HepG2 (cell line): ENCODE measurements around the gene TFAP2D. TPM values are rescaled to one million over a fixed set of nuclear protein-coding genes. Genes with fewer than 3 reads are reported as not detected.

ENCODE experiments used
- BRD4 ChIP-seq: sonication (generic); formaldehyde crosslinking; IDR thresholded peaks from 2 replicates; pipeline ENCODE4 v1.4.0; 2020; ENCODE audit warnings: missing genetic modification reagents
- KLF12 ChIP-seq: sonication (generic); formaldehyde crosslinking; IDR thresholded peaks from 2 replicates; pipeline ENCODE4 v1.4.0; 2020; ENCODE audit warnings: missing genetic modification reagents, borderline replicate concordance
- MEIS2 ChIP-seq: sonication (generic); formaldehyde crosslinking; IDR thresholded peaks from 2 replicates; pipeline ENCODE4 v1.9.0; 2021; ENCODE audit warnings: mild to moderate bottlenecking, missing genetic modification reagents
- PITX1 ChIP-seq: sonication (generic); formaldehyde crosslinking; IDR thresholded peaks from 2 replicates; pipeline ENCODE4 v1.5.1; 2020; ENCODE audit warnings: mild to moderate bottlenecking, missing genetic modification reagents
- RAD21 ChIP-seq: fragments of 450-650 bp; formaldehyde crosslinking; IDR thresholded peaks from 2 replicates; pipeline ENCODE4 v1.5.0; 2020; ENCODE audit warnings: mild to moderate bottlenecking
- SMC3 ChIP-seq: IDR thresholded peaks from 2 replicates; pipeline ENCODE4 v1.6.1; 2011; ENCODE audit warnings: low read length, improper control_type of control experiment
- STAG1 ChIP-seq: sonication (generic); formaldehyde crosslinking; IDR thresholded peaks from 2 replicates; pipeline ENCODE4 v1.4.0; 2020; ENCODE audit warnings: missing genetic modification reagents
- TGIF2 ChIP-seq: IDR thresholded peaks from 2 replicates; pipeline ENCODE4 v1.6.1; 2016; ENCODE audit warnings: control low read depth, missing compliant biosample characterization
- XRCC5 ChIP-seq: fragments of 200-400 bp; formaldehyde crosslinking; optimal IDR thresholded peaks from 2 replicates; pipeline ENCODE3; 2017; ENCODE audit warnings: mild to moderate bottlenecking, low read length
- ZNF550 ChIP-seq: sonication (generic); formaldehyde crosslinking; IDR thresholded peaks from 2 replicates; pipeline ENCODE4 v1.4.0; 2020; ENCODE audit warnings: mild to moderate bottlenecking, missing genetic modification reagents, borderline replicate concordance
- ZNF710 ChIP-seq: sonication (generic); formaldehyde crosslinking; IDR thresholded peaks from 2 replicates; pipeline ENCODE4 v1.5.0; 2020; ENCODE audit warnings: mild to moderate bottlenecking, missing genetic modification reagents, borderline replicate concordance
- ZNF761 ChIP-seq: sonication (generic); formaldehyde crosslinking; conservative IDR thresholded peaks from 2 replicates; pipeline ENCODE4 v1.4.0; 2020; ENCODE audit warnings: mild to moderate bottlenecking, missing genetic modification reagents
- ZSCAN5A ChIP-seq: sonication (generic); formaldehyde crosslinking; IDR thresholded peaks from 2 replicates; pipeline ENCODE4 v1.8.0; 2022; ENCODE audit warnings: mild to moderate bottlenecking, missing genetic modification reagents, borderline replicate concordance
- polyA plus RNA-seq, 8 experiments: library from polyadenylated mRNA; depleted of rRNA in 3 of 8; stranded (reverse) in 7 of 8; unstranded in 1 of 8; fragments of >200 nt; fragmentation: Illumina TruSeq in 4 of 8; extraction: Trizol in 4 of 8; gene quantifications; 2 replicates each; pipeline versions ENCODE4 v1.2.1 to v1.2.3, GENCODE V29; 2011 to 2016; ENCODE audit warnings: low read depth in 4 of 8, missing spikeins in 1 of 8, mixed read lengths in 1 of 8; ENCODE audit not compliant: insufficient read depth in 1 of 8
- total RNA-seq, 5 experiments: library from RNA; depleted of rRNA; stranded (reverse); fragments of >200 nt; fragmentation: Illumina TruSeq; extraction: Trizol; gene quantifications; 2 replicates each; pipeline ENCODE4 v1.2.3, GENCODE V29; 2016; ENCODE audit warnings: low read depth in 1 of 5
- TF ChIP-seq, protein P1 (sequence below): sonication (generic); formaldehyde crosslinking; IDR thresholded peaks from 2 replicates; pipeline ENCODE4 v1.4.0; 2020; ENCODE audit warnings: mild to moderate bottlenecking, low read depth, missing genetic modification reagents
- TF ChIP-seq, protein P2 (sequence below): sonication (generic); formaldehyde crosslinking; IDR thresholded peaks from 2 replicates; pipeline ENCODE4 v1.4.0; 2020; ENCODE audit warnings: missing genetic modification reagents, mild to moderate bottlenecking, borderline replicate concordance
- TF ChIP-seq, protein P3 (sequence below): sonication (generic); formaldehyde crosslinking; IDR thresholded peaks from 2 replicates; pipeline ENCODE4 v1.9.0; 2021; ENCODE audit warnings: missing genetic modification reagents, mild to moderate bottlenecking, borderline replicate concordance
- TF ChIP-seq, protein P4 (sequence below): sonication (generic); formaldehyde crosslinking; conservative IDR thresholded peaks from 2 replicates; pipeline ENCODE4 v1.4.0; 2020; ENCODE audit warnings: missing genetic modification reagents
- TF ChIP-seq, protein P5 (sequence below): sonication (generic); formaldehyde crosslinking; IDR thresholded peaks from 2 replicates; pipeline ENCODE4 v1.5.0; 2020; ENCODE audit warnings: mild to moderate bottlenecking, missing genetic modification reagents

The TFAP2D gene
- total and polyA plus RNA-seq, 2 of the 13 experiments (the other 11 are each of a cell fraction or from before 2014, with no cell fraction given), result not detected

GRCh38 chr6:50791900-50792508 lies 78.7 kb downstream of the TFAP2D start (continued):
- TF ChIP-seq MEIS2 (CRISPR knock-in tag) (no peak), BRD4 (CRISPR knock-in tag) (no peak), ZNF550 (CRISPR knock-in tag) (no peak), ZSCAN5A (CRISPR knock-in tag) (no peak), XRCC5 (no peak), TGIF2 (no peak), ZNF710 (CRISPR knock-in tag) (no peak), RAD21 (CRISPR knock-in tag) (0 out of 2 replicates have a peak, but pooled peaks have one; percentile 40), ZNF761 (no peak), STAG1 (CRISPR knock-in tag) (peak; percentile 76), KLF12 (CRISPR knock-in tag) (no peak), PITX1 (no peak), SMC3 (peak; percentile 58; the same call in 1 of the 2 replicates)
- TF ChIP-seq, protein P1, sequence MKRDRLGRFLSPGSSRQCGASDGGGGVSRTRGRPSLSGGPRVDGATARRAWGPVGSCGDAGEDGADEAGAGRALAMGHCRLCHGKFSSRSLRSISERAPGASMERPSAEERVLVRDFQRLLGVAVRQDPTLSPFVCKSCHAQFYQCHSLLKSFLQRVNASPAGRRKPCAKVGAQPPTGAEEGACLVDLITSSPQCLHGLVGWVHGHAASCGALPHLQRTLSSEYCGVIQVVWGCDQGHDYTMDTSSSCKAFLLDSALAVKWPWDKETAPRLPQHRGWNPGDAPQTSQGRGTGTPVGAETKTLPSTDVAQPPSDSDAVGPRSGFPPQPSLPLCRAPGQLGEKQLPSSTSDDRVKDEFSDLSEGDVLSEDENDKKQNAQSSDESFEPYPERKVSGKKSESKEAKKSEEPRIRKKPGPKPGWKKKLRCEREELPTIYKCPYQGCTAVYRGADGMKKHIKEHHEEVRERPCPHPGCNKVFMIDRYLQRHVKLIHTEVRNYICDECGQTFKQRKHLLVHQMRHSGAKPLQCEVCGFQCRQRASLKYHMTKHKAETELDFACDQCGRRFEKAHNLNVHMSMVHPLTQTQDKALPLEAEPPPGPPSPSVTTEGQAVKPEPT, result no peak
- TF ChIP-seq, protein P2, sequence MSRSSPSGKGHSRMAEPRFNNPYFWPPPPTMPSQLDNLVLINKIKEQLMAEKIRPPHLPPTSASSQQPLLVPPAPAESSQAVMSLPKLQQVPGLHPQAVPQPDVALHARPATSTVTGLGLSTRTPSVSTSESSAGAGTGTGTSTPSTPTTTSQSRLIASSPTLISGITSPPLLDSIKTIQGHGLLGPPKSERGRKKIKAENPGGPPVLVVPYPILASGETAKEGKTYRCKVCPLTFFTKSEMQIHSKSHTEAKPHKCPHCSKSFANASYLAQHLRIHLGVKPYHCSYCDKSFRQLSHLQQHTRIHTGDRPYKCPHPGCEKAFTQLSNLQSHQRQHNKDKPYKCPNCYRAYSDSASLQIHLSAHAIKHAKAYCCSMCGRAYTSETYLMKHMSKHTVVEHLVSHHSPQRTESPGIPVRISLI (CRISPR knock-in tag), result no peak
- TF ChIP-seq, protein P3, sequence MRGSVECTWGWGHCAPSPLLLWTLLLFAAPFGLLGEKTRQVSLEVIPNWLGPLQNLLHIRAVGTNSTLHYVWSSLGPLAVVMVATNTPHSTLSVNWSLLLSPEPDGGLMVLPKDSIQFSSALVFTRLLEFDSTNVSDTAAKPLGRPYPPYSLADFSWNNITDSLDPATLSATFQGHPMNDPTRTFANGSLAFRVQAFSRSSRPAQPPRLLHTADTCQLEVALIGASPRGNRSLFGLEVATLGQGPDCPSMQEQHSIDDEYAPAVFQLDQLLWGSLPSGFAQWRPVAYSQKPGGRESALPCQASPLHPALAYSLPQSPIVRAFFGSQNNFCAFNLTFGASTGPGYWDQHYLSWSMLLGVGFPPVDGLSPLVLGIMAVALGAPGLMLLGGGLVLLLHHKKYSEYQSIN (CRISPR knock-in tag), result no peak
- TF ChIP-seq, protein P4, sequence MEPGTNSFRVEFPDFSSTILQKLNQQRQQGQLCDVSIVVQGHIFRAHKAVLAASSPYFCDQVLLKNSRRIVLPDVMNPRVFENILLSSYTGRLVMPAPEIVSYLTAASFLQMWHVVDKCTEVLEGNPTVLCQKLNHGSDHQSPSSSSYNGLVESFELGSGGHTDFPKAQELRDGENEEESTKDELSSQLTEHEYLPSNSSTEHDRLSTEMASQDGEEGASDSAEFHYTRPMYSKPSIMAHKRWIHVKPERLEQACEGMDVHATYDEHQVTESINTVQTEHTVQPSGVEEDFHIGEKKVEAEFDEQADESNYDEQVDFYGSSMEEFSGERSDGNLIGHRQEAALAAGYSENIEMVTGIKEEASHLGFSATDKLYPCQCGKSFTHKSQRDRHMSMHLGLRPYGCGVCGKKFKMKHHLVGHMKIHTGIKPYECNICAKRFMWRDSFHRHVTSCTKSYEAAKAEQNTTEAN (CRISPR knock-in tag), result no peak
- TF ChIP-seq, protein P5, sequence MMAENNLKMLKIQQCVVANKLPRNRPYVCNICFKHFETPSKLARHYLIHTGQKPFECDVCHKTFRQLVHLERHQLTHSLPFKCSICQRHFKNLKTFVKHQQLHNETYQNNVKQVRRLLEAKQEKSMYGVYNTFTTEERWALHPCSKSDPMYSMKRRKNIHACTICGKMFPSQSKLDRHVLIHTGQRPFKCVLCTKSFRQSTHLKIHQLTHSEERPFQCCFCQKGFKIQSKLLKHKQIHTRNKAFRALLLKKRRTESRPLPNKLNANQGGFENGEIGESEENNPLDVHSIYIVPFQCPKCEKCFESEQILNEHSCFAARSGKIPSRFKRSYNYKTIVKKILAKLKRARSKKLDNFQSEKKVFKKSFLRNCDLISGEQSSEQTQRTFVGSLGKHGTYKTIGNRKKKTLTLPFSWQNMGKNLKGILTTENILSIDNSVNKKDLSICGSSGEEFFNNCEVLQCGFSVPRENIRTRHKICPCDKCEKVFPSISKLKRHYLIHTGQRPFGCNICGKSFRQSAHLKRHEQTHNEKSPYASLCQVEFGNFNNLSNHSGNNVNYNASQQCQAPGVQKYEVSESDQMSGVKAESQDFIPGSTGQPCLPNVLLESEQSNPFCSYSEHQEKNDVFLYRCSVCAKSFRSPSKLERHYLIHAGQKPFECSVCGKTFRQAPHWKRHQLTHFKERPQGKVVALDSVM (CRISPR knock-in tag), result no peak
